GM19240 (cell line): Measurements from ENCODE around the gene FLNB.

ENCODE experiments used
- DNase-seq: peaks from one replicate; pipeline ENCODE4 v3.0.0; 2011; ENCODE audit warnings: low spot score; ENCODE audit not compliant: insufficient read length

FLNB gene

GRCh38 chr3:58160399-58160798 lies 152.2 kb downstream of the FLNB start:
- no peak for DNase-seq

GRCh38 chr3:58161435-58162398 lies 153.5 kb downstream of the FLNB start:
- DNase-seq, result no peak

- DNase-seq, result no peak
Observed at GRCh38 chr3:58163234-58163633, 155.0 kb downstream of the FLNB start.

- no peak for DNase-seq
Observed at GRCh38 chr3:58164199-58164879, 156.1 kb downstream of the FLNB start.

GRCh38 chr3:58164906-58165821 lies 156.9 kb downstream of the FLNB start:
- DNase-seq, result no peak

- peak; percentile 84 for DNase-seq
Observed at GRCh38 chr3:58167431-58168351, 159.5 kb downstream of the FLNB start.

- no peak for DNase-seq
Observed at GRCh38 chr3:58168498-58168897, 160.3 kb downstream of the FLNB start.

GRCh38 chr3:58169371-58169770 lies 161.1 kb downstream of the FLNB start:
- DNase-seq, result no peak

GRCh38 chr3:58170376-58170775 lies 162.2 kb downstream of the FLNB start:
- no peak for DNase-seq

GRCh38 chr3:58171126-58171525 lies 162.9 kb downstream of the FLNB start:
- DNase-seq, result no peak

GRCh38 chr3:58173029-58173668 lies 164.9 kb downstream of the FLNB start:
- no peak for DNase-seq

GRCh38 chr3:58173669-58174398 lies 165.6 kb downstream of the FLNB start:
- DNase-seq, result peak; percentile 23

- no peak for DNase-seq
Observed at GRCh38 chr3:58175187-58175436, 166.9 kb downstream of the FLNB start.

GRCh38 chr3:58175437-58176184 lies 167.4 kb downstream of the FLNB start:
- no peak for DNase-seq

GRCh38 chr3:58176185-58176530 lies 167.9 kb downstream of the FLNB start:
- DNase-seq, result no peak

- DNase-seq, result no peak
Observed at GRCh38 chr3:58176827-58177489, 168.7 kb downstream of the FLNB start.

GRCh38 chr3:58177747-58178527 lies 169.7 kb downstream of the FLNB start:
- peak; percentile 68 for DNase-seq
